A172 (cell line): Measurements from ENCODE around the gene C1orf21. TPM values are rescaled to one million over a fixed set of nuclear protein-coding genes. Genes with fewer than 3 reads are reported as not detected.

ENCODE experiments used
- DNase-seq: peaks from one replicate; pipeline ENCODE4 v3.0.0-alpha.2; 2015; ENCODE audit warnings: low spot score
- total RNA-seq: library from RNA; depleted of rRNA; stranded (reverse); fragments of >200 nt; shearing (Covaris generic); gene quantifications from 2 replicates; pipeline ENCODE4 v1.2.3, GENCODE V29; 2014

Gene C1orf21
- total RNA-seq, 1 experiment from 2014 or later = 26.1 TPM

- DNase-seq = no peak
Measured at GRCh38 chr1:184412472-184412871, 25.6 kb downstream of the C1orf21 start.

GRCh38 chr1:184416481-184416880, 29.7 kb downstream of the C1orf21 start:
- DNase-seq = no peak

- DNase-seq = no peak
Measured at GRCh38 chr1:184416946-184417345, 30.1 kb downstream of the C1orf21 start.

- no peak for DNase-seq
Measured at GRCh38 chr1:184417916-184418315, 31.1 kb downstream of the C1orf21 start.

GRCh38 chr1:184418652-184419349, 32.0 kb downstream of the C1orf21 start:
- DNase-seq = no peak

GRCh38 chr1:184419350-184420161, 32.7 kb downstream of the C1orf21 start:
- no peak for DNase-seq

- no peak for DNase-seq
Measured at GRCh38 chr1:184422490-184423233, 35.8 kb downstream of the C1orf21 start.

- DNase-seq = no peak
Measured at GRCh38 chr1:184423649-184424048, 36.8 kb downstream of the C1orf21 start.

GRCh38 chr1:184424157-184424556, 37.3 kb downstream of the C1orf21 start:
- no peak for DNase-seq

- DNase-seq = no peak
Measured at GRCh38 chr1:184424945-184425344, 38.1 kb downstream of the C1orf21 start.

GRCh38 chr1:184425449-184426277, 38.8 kb downstream of the C1orf21 start:
- no peak for DNase-seq

GRCh38 chr1:184426278-184426674, 39.4 kb downstream of the C1orf21 start:
- no peak for DNase-seq

- no peak for DNase-seq
Measured at GRCh38 chr1:184427722-184428121, 40.9 kb downstream of the C1orf21 start.

GRCh38 chr1:184428604-184429003, 41.8 kb downstream of the C1orf21 start:
- DNase-seq = no peak

GRCh38 chr1:184429335-184429734, 42.5 kb downstream of the C1orf21 start:
- no peak for DNase-seq

GRCh38 chr1:184433956-184434502, 47.2 kb downstream of the C1orf21 start:
- DNase-seq = no peak

GRCh38 chr1:184437291-184437690, 50.5 kb downstream of the C1orf21 start:
- no peak for DNase-seq

GRCh38 chr1:184438363-184438762, 51.5 kb downstream of the C1orf21 start:
- no peak for DNase-seq

GRCh38 chr1:184442260-184442659, 55.4 kb downstream of the C1orf21 start:
- no peak for DNase-seq

- DNase-seq = no peak
Measured at GRCh38 chr1:184443201-184443600, 56.4 kb downstream of the C1orf21 start.

GRCh38 chr1:184443624-184444023, 56.8 kb downstream of the C1orf21 start:
- DNase-seq = no peak
